Activated T-cell treated with anti-CD3 and anti-CD28 coated beads, Interleukin-2, amount 50 U/mL, for 72 hours (primary cell): Measurements from ENCODE around the gene PROM2. TPM values are rescaled to one million over a fixed set of nuclear protein-coding genes. Genes with fewer than 3 reads are reported as not detected.
"Not testable (repeated sequence)": the region's sequence is repeated elsewhere in the genome, so short reads cannot be mapped to it uniquely, and the experiment has no call there.

Experiments
- ATAC-seq, 2 donors: fragments of 150-1000 bp; cut with Tn5 transposase; replicated peaks in 1 of 2; 2 replicates each; pipeline ENCODE4 v1.10.0; 2021; ENCODE audit warnings: moderate library complexity in 2 of 2, mild to moderate bottlenecking in 1 of 2
- DNase-seq, 2 donors: peaks; one replicate each; pipeline ENCODE4 v3.0.0; 2021 to 2022; ENCODE audit warnings: mixed read lengths in 1 of 2
- H3K27ac Mint-ChIP-seq: one replicate; pipeline ENCODE4 v1.8.0; 2022; ENCODE audit warnings: mild to moderate bottlenecking, moderate library complexity, mixed read lengths
- H3K27me3 Mint-ChIP-seq: one replicate; pipeline ENCODE4 v1.8.0; 2022; ENCODE audit warnings: low read depth, mixed read lengths
- H3K36me3 Mint-ChIP-seq, 2 donors: one replicate each; pipeline ENCODE4 v1.8.0; 2022; ENCODE audit warnings: mixed read lengths in 2 of 2, mild to moderate bottlenecking in 1 of 2; ENCODE audit not compliant: insufficient read depth in 2 of 2
- H3K4me1 Mint-ChIP-seq: one replicate; pipeline ENCODE4 v1.8.0; 2022; ENCODE audit warnings: low read depth, mixed read lengths
- H3K4me3 Mint-ChIP-seq, 2 donors: one replicate each; pipeline ENCODE4 v1.8.0; 2022; ENCODE audit warnings: mild to moderate bottlenecking in 2 of 2, mixed read lengths in 2 of 2, moderate library complexity in 2 of 2
- H3K9me3 Mint-ChIP-seq, 2 donors: one replicate each; pipeline ENCODE4 v1.8.0; 2022; ENCODE audit warnings: mixed read lengths in 2 of 2
- total RNA-seq, 2 donors: library from RNA; stranded (reverse); gene quantifications; one replicate each; pipeline ENCODE4 v1.2.3, GENCODE V29; 2022

PROM2 gene, protein sequence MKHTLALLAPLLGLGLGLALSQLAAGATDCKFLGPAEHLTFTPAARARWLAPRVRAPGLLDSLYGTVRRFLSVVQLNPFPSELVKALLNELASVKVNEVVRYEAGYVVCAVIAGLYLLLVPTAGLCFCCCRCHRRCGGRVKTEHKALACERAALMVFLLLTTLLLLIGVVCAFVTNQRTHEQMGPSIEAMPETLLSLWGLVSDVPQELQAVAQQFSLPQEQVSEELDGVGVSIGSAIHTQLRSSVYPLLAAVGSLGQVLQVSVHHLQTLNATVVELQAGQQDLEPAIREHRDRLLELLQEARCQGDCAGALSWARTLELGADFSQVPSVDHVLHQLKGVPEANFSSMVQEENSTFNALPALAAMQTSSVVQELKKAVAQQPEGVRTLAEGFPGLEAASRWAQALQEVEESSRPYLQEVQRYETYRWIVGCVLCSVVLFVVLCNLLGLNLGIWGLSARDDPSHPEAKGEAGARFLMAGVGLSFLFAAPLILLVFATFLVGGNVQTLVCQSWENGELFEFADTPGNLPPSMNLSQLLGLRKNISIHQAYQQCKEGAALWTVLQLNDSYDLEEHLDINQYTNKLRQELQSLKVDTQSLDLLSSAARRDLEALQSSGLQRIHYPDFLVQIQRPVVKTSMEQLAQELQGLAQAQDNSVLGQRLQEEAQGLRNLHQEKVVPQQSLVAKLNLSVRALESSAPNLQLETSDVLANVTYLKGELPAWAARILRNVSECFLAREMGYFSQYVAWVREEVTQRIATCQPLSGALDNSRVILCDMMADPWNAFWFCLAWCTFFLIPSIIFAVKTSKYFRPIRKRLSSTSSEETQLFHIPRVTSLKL
- total RNA-seq, result under 1 TPM; 0.38 to 0.39 TPM

DNA sequence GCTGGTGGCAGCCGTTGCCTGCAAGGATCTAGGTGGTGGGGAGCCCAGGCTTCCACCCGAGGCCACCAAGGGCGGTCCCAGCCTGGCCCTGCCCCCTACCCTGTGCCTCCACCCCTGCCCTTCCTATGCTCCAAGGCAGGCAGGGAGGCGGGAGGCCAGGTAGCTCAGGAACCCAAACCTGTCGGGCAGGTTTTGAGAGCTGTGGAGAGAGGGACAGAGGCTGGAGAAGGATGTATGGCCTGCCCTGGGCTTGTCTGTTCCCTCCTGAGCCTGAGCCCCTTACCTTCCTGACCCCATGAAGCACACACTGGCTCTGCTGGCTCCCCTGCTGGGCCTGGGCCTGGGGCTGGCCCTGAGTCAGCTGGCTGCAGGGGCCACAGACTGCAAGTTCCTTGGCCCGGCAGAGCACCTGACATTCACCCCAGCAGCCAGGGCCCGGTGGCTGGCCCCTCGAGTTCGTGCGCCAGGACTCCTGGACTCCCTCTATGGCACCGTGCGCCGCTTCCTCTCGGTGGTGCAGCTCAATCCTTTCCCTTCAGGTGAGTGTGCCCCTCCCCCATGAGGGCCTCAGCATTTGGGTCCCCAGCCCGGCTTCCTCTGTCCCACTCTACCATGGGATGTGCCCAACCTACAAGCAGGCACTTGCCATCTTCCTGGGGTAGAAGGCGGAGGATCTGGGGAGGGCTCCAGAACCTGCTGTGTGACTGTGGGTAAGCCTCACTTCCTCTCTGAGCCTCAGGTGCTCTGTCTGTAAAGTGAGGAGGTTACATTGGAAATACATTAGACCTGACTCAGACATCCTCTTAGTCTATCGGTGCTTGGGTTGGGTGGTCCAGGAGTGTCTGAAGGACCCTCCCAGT is at the start of gene PROM2:
Gene PROM2 (plus strand): TSS at position 159 of the 860 bp plus-strand sequence. CDS start 137 bp downstream, at position 296.
- no peak for DNase-seq
- no peaks in the 10 kb centered on the region for H3K36me3 Mint-ChIP-seq

DNA sequence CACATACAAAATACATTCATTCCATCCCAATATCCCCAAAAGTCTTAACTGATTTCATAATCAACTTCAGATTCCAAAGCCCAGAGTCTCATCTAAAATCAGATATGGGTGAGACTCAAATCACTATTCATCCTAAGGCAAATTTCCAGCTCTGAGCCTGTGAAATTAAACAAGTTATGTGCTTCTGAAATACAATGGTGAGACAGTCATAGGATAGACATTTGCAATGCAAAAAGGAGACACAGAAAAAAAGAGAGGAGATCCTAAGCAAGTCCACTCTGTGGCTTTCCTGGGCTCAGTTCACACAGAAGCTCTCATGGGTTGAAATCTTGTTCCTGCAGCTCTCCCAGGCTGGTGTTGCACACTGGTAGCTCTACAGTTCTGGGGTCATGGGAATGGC is 48.6 kb upstream of the PROM2 start:
- H3K27ac Mint-ChIP-seq, result no peak overlapping the region
- H3K9me3 Mint-ChIP-seq, result peaks cover 14 to 16% of the 10 kb centered on the region in 2 donors
- H3K4me1 Mint-ChIP-seq, result no peaks in the 10 kb centered on the region
- ATAC-seq (no peak), DNase-seq (no peak)
- H3K36me3 Mint-ChIP-seq, result peaks cover 15 to 34% of the 10 kb centered on the region in 2 donors
- H3K4me3 Mint-ChIP-seq, result no peak overlapping the region
- H3K27me3 Mint-ChIP-seq, result no peaks in the 10 kb centered on the region

More for the DNA sequence above, at the start of gene PROM2:
- no peaks in the 10 kb centered on the region for H3K27me3 Mint-ChIP-seq
- ATAC-seq, result no peak
- H3K9me3 Mint-ChIP-seq, result no peaks in the 10 kb centered on the region
- no peak within 1 kb of the TSS for H3K4me3 Mint-ChIP-seq
- no peaks in the 10 kb centered on the region for H3K4me1 Mint-ChIP-seq
- no peak within 1 kb of the TSS for H3K27ac Mint-ChIP-seq

DNA sequence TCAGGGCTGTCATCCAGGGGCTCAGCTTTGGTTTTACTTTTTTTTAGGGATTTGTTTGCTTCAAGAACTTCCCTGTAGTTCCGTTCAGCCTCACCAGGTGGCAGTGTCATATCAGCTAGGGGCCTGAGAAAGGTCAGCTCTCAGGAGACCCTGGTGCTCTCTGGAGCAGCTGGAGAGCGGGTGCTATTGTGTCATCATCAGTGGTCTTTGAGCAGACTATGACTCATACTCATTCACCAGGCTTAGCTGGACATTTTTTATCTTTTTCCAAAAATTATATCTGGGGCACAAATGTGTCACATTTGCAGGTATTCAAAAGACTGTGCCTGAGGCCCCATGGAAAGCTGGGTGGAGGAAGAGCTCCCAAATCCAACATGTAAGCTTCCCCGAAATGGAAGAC is 42.5 kb upstream of the PROM2 start:
- Mint-ChIP-seq H3K9me3 (peaks cover 7 to 15% of the 10 kb centered on the region in 2 donors), H3K36me3 (peaks cover 6 to 10% of the 10 kb centered on the region in 2 donors), H3K27ac (no peak overlapping the region), H3K4me3 (no peak overlapping the region), H3K27me3 (no peaks in the 10 kb centered on the region), H3K4me1 (no peaks in the 10 kb centered on the region)
- DNase-seq, result peak; percentile 29 to 31
- ATAC-seq, result no peak

DNA sequence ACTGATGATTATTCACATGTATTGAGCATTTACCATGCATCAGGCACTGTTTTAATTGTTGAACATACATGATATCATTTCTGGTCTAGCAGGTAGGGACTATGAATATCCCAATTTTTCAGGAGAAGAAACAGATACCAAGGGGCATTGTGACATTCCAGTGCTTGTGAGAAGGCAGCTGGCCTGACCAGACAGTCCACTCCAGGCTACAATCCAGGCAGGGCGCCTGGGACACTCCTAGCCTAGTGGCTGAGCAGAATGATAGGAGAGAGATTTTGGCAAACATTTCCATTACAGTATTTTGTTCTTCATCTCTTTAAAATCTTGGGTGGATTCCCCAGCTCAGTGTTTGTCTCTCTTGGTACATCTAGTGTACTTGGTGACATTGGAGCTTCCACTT is 42.0 kb upstream of the PROM2 start:
- no peaks in the 10 kb centered on the region for H3K27me3 Mint-ChIP-seq
- peaks cover 5 to 8% of the 10 kb centered on the region in 2 donors for H3K36me3 Mint-ChIP-seq
- H3K4me1 Mint-ChIP-seq, result no peaks in the 10 kb centered on the region
- no peak overlapping the region for H3K27ac Mint-ChIP-seq
- H3K9me3 Mint-ChIP-seq, result peaks cover 5 to 15% of the 10 kb centered on the region in 2 donors
- no peak overlapping the region for H3K4me3 Mint-ChIP-seq
- ATAC-seq, result no peak
- no peak for DNase-seq

DNA sequence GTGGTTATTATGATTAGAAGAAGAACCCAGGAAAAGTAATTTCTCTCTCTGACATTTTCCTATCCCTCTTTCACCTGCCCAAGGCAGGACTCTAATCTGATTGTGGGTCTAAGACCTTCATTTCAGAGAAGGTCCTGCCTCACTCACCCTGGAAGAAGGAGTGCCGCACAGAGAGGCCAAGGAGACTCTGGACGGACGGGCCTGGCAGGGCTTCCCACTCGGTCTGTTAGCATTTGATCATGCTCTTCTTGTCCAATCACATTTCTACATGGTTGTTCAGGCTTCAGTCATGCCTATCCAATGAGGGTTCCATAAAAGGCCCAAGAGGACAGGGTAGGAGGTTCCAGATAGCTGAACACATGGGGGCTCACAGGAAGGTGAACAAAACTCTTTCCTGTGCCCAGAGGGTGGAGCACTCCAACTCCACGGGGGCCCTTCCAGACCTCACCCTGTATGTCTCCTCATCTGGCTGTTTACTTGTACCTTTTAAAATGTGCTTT is 39.9 kb upstream of the PROM2 start:
- peaks cover 5 to 14% of the 10 kb centered on the region in 2 donors for H3K9me3 Mint-ChIP-seq
- no peaks in the 10 kb centered on the region for H3K27me3 Mint-ChIP-seq
- no peak overlapping the region for H3K27ac Mint-ChIP-seq
- DNase-seq, result no peak
- no peak overlapping the region for H3K4me3 Mint-ChIP-seq
- H3K36me3 Mint-ChIP-seq, result peaks cover 8 to 9% of the 10 kb centered on the region in 2 donors
- H3K4me1 Mint-ChIP-seq, result no peaks in the 10 kb centered on the region
- no peak for ATAC-seq

DNA sequence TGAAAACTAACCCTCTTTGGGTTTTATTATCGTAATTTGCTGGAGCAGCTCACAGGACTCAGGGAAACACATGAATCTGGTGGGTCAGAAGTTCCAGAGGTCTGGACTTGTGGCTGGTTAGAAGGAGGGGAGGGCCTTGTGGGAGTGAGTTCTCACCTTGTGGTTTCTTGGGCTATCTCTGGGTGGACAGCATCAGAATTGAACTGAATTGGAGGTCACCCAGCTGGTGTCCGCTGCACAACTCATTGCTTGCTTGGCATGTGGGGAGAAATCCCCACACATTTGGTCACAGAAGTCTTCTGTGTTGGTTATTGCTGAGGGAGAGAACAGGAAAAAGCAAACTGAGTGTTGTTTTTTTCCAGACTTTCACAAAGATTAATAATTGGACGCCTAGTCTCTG is 39.4 kb upstream of the PROM2 start:
- Mint-ChIP-seq H3K4me3 (no peak overlapping the region), H3K27me3 (no peaks in the 10 kb centered on the region), H3K9me3 (peaks cover 2 to 14% of the 10 kb centered on the region in 2 donors), H3K36me3 (peaks cover 6 to 8% of the 10 kb centered on the region in 2 donors), H3K27ac (no peak overlapping the region), H3K4me1 (no peaks in the 10 kb centered on the region)
- no peak for ATAC-seq
- no peak for DNase-seq

DNA sequence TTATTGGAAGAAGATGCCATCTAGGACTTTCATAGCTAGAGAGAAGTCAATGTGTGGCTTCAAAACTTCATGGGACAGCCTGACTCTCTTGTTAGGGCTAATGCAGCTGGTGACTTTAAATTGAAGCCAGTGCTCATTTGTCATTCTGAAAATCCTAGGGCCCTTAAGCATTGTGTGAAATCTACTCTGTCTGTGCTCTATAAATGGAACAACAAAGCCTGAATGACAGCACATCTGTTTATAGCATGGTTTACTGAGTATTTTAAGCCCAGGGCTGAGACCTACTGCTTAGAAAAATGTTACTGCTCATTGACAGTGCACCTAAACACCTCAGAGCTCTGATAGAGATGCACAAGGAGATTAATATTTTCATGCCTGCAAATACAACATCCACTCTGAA is 36.1 kb upstream of the PROM2 start:
- H3K9me3 Mint-ChIP-seq, result peaks cover 9 to 28% of the 10 kb centered on the region in 2 donors
- H3K4me1 Mint-ChIP-seq, result no peaks in the 10 kb centered on the region
- H3K27me3 Mint-ChIP-seq, result no peaks in the 10 kb centered on the region
- H3K4me3 Mint-ChIP-seq, result no peak overlapping the region
- peaks cover 12 to 13% of the 10 kb centered on the region in 2 donors for H3K36me3 Mint-ChIP-seq
- H3K27ac Mint-ChIP-seq, result no peak overlapping the region
- ATAC-seq, result no peak
- no peak for DNase-seq

DNA sequence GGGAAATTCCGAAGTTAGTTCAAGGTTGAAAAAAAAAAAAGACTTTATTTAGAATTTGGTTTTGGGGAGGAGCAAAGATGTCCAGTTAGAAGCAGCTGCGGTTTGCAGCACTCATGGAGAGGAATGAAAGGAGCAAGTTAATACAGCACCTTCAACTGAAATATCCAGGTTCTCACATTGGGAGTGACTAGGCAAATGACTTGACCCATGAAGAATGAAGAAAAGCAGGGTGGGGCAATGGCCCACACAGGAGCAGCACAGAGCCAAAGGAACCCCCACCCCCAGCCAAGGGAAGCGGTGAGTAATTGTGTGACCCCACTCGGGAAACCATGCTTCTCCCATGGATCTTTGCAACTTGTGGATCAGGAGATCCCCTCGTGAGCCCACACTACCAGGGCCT is 34.2 kb upstream of the PROM2 start:
- Mint-ChIP-seq H3K27ac (no peak overlapping the region), H3K27me3 (no peaks in the 10 kb centered on the region), H3K9me3 (peaks cover 14 to 26% of the 10 kb centered on the region in 2 donors), H3K4me3 (no peak overlapping the region), H3K4me1 (no peaks in the 10 kb centered on the region), H3K36me3 (peaks cover 16 to 18% of the 10 kb centered on the region in 2 donors)
- no peak for DNase-seq
- no peak for ATAC-seq

DNA sequence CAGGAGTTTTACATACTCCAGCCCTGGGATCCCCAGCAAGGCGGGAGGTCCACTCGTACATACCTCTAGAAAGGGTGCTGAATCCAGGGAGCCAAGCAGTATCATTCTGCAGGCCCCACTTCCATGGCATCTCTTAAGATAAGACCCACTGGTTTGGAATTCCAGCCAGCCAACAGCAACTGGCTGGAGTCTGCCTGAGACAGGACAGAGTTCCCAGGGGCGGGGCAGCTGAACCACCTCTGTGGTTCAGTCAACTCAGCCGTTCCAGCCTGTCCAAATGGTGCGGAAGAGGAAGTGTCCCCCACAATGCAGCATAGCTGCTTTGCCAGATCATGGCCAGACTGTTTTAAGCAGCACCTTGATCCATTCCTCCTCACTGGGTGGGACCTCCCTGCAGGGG is 33.7 kb upstream of the PROM2 start:
- no peaks in the 10 kb centered on the region for H3K27me3 Mint-ChIP-seq
- H3K9me3 Mint-ChIP-seq, result peaks cover 14 to 26% of the 10 kb centered on the region in 2 donors
- no peak for ATAC-seq
- no peaks in the 10 kb centered on the region for H3K4me1 Mint-ChIP-seq
- no peak for DNase-seq
- H3K4me3 Mint-ChIP-seq, result no peak overlapping the region
- H3K36me3 Mint-ChIP-seq, result peaks cover 14 to 18% of the 10 kb centered on the region in 2 donors
- H3K27ac Mint-ChIP-seq, result no peak overlapping the region

DNA sequence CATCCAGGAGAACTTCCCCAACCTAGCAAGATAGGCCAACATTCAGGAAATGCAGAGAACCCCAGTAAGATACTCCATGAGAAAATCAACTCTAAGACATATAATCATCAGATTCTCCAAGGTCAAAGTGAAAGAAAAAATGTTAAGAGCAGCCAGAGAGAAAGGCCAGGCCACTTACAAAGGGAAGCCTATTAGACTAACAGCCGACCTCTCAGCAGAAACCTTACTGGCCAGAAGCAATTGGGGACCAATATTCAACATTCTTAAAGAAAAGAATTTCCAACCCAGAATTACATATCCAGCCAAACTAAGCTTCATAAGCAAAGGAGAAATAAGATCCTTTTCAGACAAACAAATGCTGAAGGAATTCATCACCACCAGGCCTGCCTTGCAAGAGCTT is 32.2 kb upstream of the PROM2 start:
- DNase-seq, H3K4me1 Mint-ChIP-seq, H3K27ac Mint-ChIP-seq, ATAC-seq, H3K4me3 Mint-ChIP-seq, H3K27me3 Mint-ChIP-seq: not testable (repeated sequence)
- peaks cover 11 to 20% of the 10 kb centered on the region in 2 donors for H3K36me3 Mint-ChIP-seq
- H3K9me3 Mint-ChIP-seq, result peaks cover 17 to 32% of the 10 kb centered on the region in 2 donors

DNA sequence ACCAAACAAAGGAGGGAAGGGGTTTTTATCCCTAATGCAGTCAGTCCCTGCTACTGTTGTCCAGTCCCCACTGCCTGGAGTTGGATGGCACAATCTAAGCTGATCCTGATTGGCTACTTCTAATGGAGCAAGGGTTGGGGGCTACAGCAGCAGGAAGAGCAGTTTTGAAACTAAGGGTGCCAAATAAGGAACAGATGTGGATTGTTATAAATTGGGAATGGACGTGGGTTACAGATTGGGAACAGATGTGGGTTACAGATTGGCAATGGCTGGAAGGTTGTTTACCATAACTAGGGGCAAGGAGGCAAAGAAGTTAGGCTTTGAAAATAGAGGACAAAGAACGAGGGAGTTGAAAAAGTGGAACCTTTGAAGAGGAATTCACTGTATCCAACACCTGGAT is 16.0 kb upstream of the PROM2 start:
- Mint-ChIP-seq H3K27me3 (peaks cover 5% of the 10 kb centered on the region), H3K4me3 (no peak overlapping the region), H3K9me3 (peaks cover 15 to 20% of the 10 kb centered on the region in 2 donors)

More for the DNA sequence above, 16.0 kb upstream of the PROM2 start:
- Mint-ChIP-seq H3K4me1 (no peaks in the 10 kb centered on the region), H3K36me3 (peaks cover 7% of the 10 kb centered on the region in 2 donors), H3K27ac (no peak overlapping the region)
- DNase-seq (no peak), ATAC-seq (no peak)
